H7 (cell line): Measurements from ENCODE around the gene UBE2G1. TPM values are rescaled to one million over a fixed set of nuclear protein-coding genes. Genes with fewer than 3 reads are reported as not detected.
"Not testable (repeated sequence)": the region's sequence is repeated elsewhere in the genome, so short reads cannot be mapped to it uniquely, and the experiment has no call there.

Experiments used
- DNase-seq: peaks from one replicate; pipeline ENCODE4 v3.0.0; 2012
- H3K27me3 ChIP-seq: 2 replicates; pipeline ENCODE4 v1.6.0; 2011; ENCODE audit warnings: mild to moderate bottlenecking, low read length; ENCODE audit not compliant: control insufficient read depth, insufficient read depth
- H3K36me3 ChIP-seq: replicated peaks from 2 replicates; pipeline ENCODE4 v1.5.1; 2011; ENCODE audit warnings: low read length; ENCODE audit not compliant: control insufficient read depth, insufficient read depth
- H3K4me3 ChIP-seq: 2 replicates; pipeline ENCODE4 v1.5.1; 2011; ENCODE audit warnings: low read depth, mild to moderate bottlenecking, control low read depth, low read length, moderate library complexity; ENCODE audit not compliant: insufficient read depth
- total RNA-seq: library from RNA; depleted of rRNA; stranded (reverse); fragments of >200 nt; shearing (Covaris generic); gene quantifications from 2 replicates; pipeline ENCODE4 v1.2.3, GENCODE V29; 2014

The UBE2G1 gene
- total RNA-seq, 1 experiment from 2014 or later, result 99.9 TPM

- peak overlapping the region; percentile 97 for H3K4me3 ChIP-seq
Measured at GRCh38 chr17:4364622-4365041, 1.8 kb downstream of the UBE2G1 start.

DNA sequence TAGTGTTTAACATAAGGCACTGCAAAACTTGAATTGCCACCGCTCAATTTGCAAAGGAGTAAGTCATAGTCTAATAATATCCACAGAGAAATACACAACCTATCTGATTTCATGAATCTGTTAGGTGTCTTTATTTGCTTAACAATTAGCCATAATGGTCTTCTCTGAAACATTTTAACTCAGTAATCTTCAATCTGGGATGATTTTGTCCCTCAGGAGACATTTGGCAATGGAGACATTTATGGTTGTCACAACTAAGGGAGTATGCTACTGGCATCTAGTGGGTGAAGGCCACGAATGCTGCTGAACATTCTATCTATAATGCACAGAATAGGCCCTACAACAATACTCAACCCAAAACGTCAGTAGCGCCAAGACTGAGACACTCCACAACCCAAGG lies 4.3 kb downstream of the UBE2G1 start:
- DNase-seq, result no peak
- no peaks in the 10 kb centered on the region; the same call in 1 of the 2 replicates for H3K36me3 ChIP-seq
- no peaks in the 10 kb centered on the region for H3K27me3 ChIP-seq
- no peak overlapping the region for H3K4me3 ChIP-seq

More at GRCh38 chr17:4364622-4365041, 1.8 kb downstream of the UBE2G1 start:
- DNase-seq, result no peak
- H3K27me3 ChIP-seq, result no peaks in the 10 kb centered on the region
- no peaks in the 10 kb centered on the region; the same call in 1 of the 2 replicates for H3K36me3 ChIP-seq

GRCh38 chr17:4358154-4358553 lies 8.3 kb downstream of the UBE2G1 start:
- DNase-seq, result no peak
- no peaks in the 10 kb centered on the region; the same call in 1 of the 2 replicates for H3K36me3 ChIP-seq

DNA sequence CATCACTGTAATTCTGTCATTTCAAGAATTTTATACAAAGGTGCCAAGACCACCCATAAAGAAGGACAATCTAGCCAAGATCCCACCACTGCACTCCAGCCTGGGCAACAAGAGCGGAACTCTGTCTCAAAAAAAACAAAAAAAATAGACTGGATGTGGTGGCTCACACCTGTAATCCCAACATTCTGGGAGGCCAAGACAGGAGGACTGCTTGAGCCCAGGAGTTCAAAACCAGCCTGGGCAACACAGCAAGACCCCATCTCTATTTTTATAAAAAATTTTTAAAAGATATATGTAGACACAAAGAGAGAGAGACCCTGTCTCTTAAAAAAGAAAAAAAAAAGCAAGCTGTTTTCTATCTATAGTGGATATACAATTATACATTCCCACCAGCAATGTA lies 8.8 kb downstream of the UBE2G1 start:
- DNase-seq, result no peak
- Histone ChIP-seq H3K27me3 (no peaks in the 10 kb centered on the region), H3K4me3 (no peak overlapping the region), H3K36me3 (no peaks in the 10 kb centered on the region; the same call in 1 of the 2 replicates)

More at GRCh38 chr17:4358154-4358553, 8.3 kb downstream of the UBE2G1 start:
- Histone ChIP-seq H3K4me3 (no peak overlapping the region), H3K27me3 (no peaks in the 10 kb centered on the region)

DNA sequence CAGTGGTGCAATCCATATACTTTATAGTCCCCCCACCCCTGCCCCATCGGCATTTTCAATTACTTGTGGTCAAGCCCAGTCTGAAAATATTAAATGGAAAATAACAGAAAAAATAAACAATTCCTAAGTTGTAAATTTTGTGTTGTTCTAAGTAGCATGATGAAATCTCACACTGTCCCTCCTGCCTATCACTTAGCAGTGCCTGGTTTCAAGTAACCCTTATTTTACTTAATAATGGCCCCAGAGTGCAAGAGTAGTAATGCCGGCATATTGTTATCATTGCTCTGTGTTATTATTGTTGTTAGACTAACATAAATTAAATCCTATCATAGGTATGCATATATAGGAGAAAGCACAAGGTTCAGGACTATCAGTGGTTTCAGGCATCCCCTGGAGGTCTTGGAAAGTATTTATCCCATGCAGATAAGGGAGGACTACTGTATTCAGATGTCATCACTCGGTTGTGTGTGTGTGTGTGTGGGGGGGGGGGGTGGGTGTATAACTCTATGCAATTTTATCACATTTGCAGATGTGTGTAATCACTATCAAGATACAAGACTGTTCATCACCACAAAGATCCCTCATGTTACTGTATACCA lies 9.3 kb downstream of the UBE2G1 start:
- Histone ChIP-seq H3K36me3 (no peaks in the 10 kb centered on the region), H3K27me3 (no peaks in the 10 kb centered on the region), H3K4me3 (no peak overlapping the region)
- DNase-seq, result no peak

DNA sequence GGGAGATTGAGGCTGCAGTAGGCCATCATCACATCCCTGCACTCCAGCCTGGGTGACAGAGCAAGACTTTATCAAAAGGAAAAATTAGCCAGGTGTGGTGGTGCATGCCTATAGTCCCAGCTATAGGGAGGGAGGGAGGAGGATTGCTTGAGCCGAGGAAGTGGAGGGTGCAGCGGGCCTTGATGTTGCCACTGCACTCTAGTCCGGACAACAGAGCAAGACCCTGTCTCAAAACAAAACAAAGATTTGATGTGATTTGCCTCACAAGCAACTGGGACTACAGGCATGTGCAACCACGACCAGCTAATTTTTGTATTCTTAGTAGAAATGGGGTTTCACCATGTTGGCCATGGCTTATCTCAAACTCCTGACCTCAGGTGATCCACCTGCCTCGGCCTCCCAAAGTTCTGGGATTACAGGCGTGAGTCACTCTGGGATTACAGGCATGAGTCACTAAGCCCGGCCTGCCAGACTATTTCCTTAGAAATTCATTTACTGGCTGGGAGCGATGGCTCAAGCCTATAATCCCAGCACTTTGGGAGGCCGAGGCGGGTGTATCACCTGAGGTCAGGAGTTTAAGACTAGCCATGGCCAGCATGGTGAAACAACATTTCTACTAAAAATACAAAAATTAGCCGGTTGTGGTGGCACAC lies 11.5 kb downstream of the UBE2G1 start:
- Histone ChIP-seq H3K27me3 (no peaks in the 10 kb centered on the region), H3K36me3 (no peaks in the 10 kb centered on the region; the same call in 1 of the 2 replicates), H3K4me3 (no peak overlapping the region)
- DNase-seq, result no peak

DNA sequence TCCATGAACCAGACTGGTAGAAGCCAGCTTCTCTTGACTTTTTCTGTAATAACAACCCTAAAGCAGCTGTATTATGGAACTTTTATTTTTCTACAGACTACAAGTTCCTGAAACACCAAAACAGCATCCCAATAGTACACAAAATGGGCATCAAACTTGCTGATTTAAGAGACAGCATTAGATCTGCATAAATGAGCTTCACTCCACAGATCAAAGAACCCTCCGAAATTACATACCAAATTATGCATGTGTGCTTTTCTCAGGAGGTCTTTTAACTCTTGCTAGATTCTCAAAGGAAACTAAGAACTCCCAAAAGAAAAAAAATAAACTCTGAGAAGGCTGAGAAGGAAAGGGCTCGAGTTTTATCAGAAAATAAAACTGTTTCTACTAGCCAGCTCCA lies 12.3 kb downstream of the UBE2G1 start:
- Histone ChIP-seq H3K27me3 (no peaks in the 10 kb centered on the region), H3K36me3 (no peaks in the 10 kb centered on the region; the same call in 1 of the 2 replicates), H3K4me3 (no peak overlapping the region)
- no peak for DNase-seq

- not testable (repeated sequence) for H3K36me3 ChIP-seq, H3K4me3 ChIP-seq, DNase-seq, H3K27me3 ChIP-seq
Measured at GRCh38 chr17:4350214-4350613, 16.3 kb downstream of the UBE2G1 start.

DNA sequence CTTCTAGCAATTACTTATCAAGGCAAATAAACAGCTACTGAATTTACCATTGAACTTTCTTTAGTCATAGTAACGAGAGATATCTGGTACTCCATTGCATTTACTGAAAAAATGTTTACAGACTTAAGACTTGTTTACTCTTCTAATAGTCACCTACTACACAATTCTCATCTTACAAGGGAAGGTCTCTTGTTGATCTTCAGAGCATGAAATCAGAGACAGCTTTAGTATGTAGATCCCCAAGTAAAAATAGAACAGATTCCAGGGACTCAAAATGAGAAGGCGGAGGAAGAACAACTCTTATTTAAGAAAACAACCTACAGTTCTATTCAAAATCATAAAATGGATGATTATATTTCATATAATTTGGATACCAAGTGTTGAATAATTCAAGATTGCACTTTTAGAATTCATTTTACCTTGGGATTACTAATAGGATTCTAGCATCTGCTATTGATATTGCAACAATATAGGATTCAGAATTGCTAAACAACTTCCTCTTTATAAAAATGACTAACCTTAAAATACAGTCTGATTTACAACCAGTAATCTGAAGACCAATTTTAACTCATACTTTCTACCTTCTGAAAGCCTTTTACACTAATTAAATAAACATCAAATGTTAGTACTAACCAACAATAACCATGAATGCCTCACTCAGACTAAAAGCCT lies 20.8 kb downstream of the UBE2G1 start:
- Histone ChIP-seq H3K27me3 (no peaks in the 10 kb centered on the region), H3K36me3 (peaks cover 1% of the 10 kb centered on the region), H3K4me3 (no peak overlapping the region)
- no peak for DNase-seq

DNA sequence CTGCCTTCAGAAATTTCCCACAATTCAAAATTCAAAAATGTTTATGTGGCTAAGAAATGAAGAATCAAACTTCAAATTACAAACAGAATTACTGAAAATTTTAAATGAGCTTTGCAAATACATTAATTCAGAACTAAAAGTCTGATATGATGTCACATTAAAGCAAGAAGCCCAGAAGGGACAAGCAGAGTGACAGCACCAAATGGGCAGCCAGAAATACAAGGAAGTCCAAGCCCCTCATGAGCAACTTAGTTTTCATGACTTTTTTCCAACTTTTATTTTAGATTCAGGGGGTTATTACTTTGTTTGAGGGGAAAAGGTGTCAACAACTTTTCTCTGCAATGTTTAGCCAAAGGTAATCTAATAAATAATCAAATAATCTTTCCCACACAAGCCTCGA lies 21.5 kb downstream of the UBE2G1 start:
- Histone ChIP-seq H3K36me3 (peaks cover 1% of the 10 kb centered on the region), H3K27me3 (no peaks in the 10 kb centered on the region), H3K4me3 (no peak overlapping the region)
- DNase-seq, result no peak

DNA sequence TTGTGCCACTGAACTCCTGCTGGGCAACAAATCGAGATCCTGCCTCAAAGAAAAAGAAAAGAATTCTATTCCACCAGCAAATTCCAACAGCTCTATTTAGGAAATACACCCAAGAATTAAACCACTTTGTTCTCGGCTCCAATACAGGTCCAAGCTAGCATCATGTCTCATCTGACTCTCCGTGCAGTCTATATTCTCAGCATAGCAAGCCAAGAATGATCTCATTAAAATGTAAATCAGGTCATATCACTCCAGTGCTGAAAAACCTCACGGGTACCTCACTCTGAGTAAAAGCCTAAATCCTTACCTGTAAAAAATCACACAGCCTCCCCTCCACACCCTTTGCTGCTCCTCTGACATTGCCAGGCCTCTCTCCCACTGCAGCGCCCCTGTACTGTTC lies 23.9 kb downstream of the UBE2G1 start:
- peaks cover 1% of the 10 kb centered on the region for H3K36me3 ChIP-seq
- no peak overlapping the region for H3K4me3 ChIP-seq
- peak; percentile 33 for DNase-seq
- H3K27me3 ChIP-seq, result no peaks in the 10 kb centered on the region

DNA sequence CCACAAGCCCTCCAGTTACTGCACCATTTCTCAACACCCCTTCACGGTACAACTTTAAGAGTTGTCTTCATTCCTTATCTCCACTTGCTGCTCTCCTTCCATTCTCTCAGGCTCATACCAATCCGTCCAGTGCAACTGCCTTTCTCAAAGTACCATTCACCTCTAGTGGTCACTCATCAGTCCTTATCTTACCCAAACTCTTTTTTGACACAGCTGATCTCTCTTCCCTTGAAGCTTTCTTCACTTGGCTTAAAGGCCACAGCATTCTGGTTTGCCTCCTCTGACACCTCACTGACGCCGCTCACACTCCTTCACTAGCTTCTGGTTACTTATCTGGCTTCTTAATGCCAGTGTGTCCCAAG lies 24.9 kb downstream of the UBE2G1 start:
- H3K4me3 ChIP-seq, result no peak overlapping the region
- no peak for DNase-seq
- peaks cover 1% of the 10 kb centered on the region for H3K36me3 ChIP-seq
- no peaks in the 10 kb centered on the region for H3K27me3 ChIP-seq

DNA sequence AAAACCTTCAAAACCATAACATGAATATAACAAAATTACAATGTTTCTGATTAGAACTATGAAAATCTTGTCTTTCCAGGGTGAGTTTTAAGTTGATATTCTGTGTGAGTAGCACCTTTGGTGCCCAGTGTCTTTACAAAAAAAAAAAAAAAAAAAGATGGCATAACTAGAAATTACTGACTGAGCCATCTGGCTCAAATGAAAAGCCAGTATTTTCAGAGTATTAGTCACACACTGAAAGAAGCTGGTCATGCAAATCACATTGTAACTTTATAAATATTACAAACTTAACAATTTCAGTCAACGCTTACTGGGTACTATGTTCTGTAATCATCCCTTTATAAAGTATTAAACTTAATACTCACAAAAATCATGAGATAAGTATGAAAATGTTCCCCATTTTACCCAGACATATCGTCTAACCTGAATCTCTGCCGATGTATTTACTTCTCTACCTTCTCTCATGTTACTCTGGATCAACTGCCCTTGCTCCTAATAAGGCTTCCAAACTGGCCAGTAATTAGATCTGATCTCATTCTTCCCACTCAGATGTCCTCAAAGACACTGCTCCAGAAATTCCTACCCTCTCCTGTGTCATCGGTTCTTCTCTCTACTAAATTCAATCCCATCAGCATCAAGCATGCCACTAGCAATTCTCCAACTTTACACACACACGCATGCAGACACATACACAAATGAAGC lies 25.4 kb downstream of the UBE2G1 start:
- H3K4me3 ChIP-seq, result no peak overlapping the region
- peaks cover 1% of the 10 kb centered on the region for H3K36me3 ChIP-seq
- no peaks in the 10 kb centered on the region for H3K27me3 ChIP-seq
- DNase-seq, result no peak

DNA sequence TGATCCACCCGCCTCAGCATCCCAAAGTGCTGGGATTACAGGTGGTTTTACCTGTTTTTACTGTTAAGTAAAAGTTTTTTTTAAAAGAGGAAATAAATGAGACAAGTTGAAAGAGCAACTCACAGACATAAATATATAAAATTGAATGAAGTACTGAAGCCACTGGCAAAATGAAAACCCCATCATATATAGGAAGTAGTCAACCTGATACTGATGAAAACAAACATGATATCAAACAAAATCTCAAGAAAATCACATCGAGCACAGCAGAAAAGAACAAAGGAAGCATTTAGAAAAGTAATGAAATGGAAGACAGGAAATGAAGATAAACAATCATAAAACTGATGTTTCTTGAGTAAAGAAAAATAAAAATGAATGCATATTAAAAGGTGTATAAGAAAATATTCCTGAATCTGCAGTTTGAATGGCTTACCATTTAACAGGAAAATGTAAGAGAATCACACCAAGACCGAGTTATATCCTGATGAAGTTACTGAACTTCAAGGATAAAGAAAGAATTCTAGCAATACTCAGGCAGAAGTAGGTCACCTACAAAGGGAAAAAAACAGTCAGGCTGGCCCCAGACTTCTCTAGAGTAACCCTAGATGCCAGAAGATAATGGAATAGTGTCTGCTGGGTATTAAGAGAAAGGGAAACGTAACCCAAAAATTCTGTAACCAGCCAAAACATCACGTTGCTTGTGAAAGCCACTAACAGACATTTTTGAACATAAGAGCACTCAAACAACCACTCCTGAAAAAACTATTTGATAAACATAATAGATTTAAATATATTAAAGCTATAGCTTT lies 31.5 kb downstream of the UBE2G1 start:
- Histone ChIP-seq H3K27me3 (no peaks in the 10 kb centered on the region), H3K4me3 (no peak overlapping the region), H3K36me3 (no peaks in the 10 kb centered on the region)
- no peak for DNase-seq
